NOMO-1 (cell line): ENCODE measurements around the gene JAG2.

ENCODE experiments used
- DNase-seq, 2 experiments: peaks; one replicate each; lab custom pipeline; 2025; ENCODE audit not compliant: unreplicated experiment in 2 of 2; lab: John Stamatoyannopoulos, UW

JAG2 gene

GRCh38 chr14:105096206-105096875 lies 72.2 kb downstream of the JAG2 start:
- no peak for DNase-seq

GRCh38 chr14:105095236-105095805 lies 73.3 kb downstream of the JAG2 start:
- DNase-seq, result no peak

- DNase-seq, result no peak
Measured at GRCh38 chr14:105094193-105094907, 74.2 kb downstream of the JAG2 start.

- peak; percentile 63 to 78 for DNase-seq
Measured at GRCh38 chr14:105093431-105094192, 75.0 kb downstream of the JAG2 start.

GRCh38 chr14:105093038-105093430 lies 75.5 kb downstream of the JAG2 start:
- DNase-seq, result peak; percentile 30 to 44

- peak in 1 of 2 experiments; percentile 6 for DNase-seq
Measured at GRCh38 chr14:105092171-105093037, 76.2 kb downstream of the JAG2 start.

- DNase-seq, result no peak
Measured at GRCh38 chr14:105091517-105092170, 76.9 kb downstream of the JAG2 start.

- DNase-seq, result no peak
Measured at GRCh38 chr14:105091054-105091516, 77.5 kb downstream of the JAG2 start.
